ENCODE data around the gene NUP35.
"Not testable (repeated sequence)": the region's sequence is repeated elsewhere in the genome, so short reads cannot be mapped to it uniquely, and the experiment has no call there.

The NUP35 gene

DNA sequence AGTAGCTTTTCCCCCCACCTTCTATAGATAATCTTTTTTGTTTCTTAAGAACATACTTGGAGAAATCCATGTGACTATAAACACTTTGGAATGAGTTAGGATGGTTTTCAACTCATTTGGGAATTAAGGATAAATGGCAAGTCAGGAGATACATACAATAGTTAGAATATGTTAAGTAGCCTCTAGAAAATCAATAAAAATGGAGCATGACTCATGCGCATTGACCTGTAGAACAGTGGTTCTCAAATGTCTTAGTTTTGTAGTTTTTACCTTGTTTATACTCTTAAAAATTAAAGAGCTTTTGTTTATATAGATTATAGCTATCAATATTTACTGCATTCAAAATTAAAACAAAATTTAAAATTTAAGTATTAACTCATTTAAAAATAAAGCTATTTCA, 24.7 kb downstream of the NUP35 start:
- no peak for DNase-seq

DNA sequence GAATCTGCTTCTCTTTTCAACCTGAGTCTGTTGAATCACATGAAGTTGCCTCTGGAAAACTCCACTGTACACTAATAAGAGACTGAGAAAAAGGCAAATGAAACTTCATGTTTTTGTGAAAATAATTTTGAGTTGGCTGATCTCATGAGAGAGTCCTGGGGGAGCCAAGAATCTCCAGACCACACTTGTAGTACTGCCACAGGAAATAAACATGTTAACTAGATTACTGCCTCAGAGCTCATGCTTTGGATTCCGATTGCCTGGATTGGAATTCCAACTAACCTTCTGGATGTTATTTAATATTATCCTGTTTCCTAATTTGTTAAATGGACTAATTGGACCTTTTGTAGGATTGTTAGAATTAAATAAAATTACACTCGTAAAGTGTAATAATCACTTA, 25.2 kb downstream of the NUP35 start:
- no peak for DNase-seq

DNA sequence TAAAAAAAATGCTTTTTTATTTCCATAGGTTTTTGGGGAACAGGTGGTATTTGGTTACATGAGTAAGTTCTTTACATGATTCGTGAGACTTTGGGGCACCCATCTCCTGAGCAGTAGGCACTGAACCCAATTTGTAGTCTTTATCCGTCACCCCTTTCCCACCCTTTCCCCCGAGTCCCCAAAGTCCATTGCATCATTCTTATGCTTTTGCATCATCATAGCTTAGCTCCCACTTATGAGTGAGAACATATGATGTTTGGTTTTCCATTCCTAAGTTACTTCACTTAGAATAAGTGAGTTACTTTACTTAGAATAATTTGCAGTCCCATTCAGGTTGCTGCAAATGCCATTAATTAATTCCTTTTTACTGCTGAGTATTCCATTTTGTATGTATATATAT, 28.0 kb downstream of the NUP35 start:
- not testable (repeated sequence) for DNase-seq

- no peak for DNase-seq
Measured at GRCh38 chr2:183153967-183154366, 29.7 kb downstream of the NUP35 start.

- DNase-seq, result not testable (repeated sequence)
Measured at GRCh38 chr2:183154772-183155171, 30.5 kb downstream of the NUP35 start.

GRCh38 chr2:183157131-183157530, 32.9 kb downstream of the NUP35 start:
- DNase-seq, result no peak

GRCh38 chr2:183162362-183162761, 38.1 kb downstream of the NUP35 start:
- DNase-seq, result no peak

DNA sequence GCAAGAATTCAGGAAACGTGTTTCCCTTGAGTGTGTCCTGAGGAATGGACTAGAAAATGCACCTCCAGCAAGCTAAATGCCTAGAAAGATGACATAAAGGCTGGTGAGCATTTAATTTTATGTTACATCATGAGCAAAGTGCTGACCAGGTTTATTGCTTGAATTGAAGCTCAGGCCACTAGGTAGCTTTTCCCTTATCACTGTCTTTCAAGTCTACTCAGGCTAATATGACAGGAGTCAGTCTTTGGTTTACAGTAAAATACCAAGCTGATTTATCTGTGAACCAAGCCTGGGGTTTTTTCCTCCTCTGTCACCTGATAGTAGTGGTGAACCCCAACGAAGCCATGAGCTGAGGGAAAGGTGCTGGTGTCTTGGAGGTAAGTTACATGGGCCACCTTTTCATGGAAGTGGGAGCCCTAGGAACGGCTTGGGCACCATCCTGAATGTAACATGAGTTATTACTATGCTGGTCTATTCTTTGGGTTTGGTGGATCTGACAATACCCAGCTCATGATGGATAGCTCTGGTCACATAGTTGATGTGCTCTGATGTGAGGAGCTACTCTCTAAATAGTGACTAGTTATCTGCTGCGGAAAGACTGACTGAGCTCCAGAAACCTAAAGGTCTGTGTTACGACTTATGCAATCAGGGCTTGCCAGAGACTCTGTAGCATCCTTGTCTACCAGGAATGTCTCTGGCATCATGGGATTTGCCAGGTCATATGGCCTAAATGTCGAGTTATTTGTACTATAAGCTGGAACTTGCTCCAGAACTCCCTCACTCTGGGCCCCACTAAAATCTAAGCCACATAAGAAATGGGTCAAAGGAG, 39.8 kb downstream of the NUP35 start:
- no peak for DNase-seq

- no peak for DNase-seq
Measured at GRCh38 chr2:183164650-183165015, 40.4 kb downstream of the NUP35 start.

DNA sequence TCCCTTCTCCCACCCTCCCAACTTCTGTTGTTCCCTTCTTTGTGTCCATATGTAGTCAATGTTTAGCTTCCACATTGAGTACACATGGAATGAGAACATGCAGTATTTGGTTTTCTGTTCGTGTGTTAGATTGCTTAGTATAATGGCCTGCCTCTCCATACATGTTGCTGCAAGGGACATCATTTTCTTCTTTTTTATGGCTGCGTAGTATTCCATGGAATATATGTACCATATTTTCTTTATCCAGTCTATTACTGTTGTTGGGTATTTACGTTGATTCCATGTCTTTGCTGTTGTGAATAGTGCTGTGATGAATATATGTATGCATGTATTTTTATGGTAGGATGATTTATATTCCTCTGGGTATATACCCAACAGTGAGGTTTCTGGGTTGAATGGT, 42.0 kb downstream of the NUP35 start:
- DNase-seq, result no peak

DNA sequence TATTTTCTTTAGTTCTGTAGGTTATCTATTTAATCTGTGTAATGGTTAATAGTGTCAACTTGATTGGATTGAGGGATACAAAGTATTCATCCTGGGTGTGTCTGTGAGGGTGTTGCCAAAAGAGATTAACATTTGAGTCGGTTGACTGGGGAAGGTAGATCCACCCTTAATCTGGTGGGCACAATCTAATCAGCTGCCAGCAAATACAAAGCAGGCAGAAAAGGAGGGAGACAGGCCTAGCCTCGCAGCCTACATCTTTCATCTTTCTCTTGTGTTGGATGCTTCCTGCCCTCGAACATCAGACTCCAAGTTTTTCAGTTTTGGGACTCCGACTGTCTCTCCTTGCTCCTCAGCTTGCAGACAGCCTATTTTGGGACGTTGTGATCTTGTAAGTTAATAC, 42.7 kb downstream of the NUP35 start:
- DNase-seq, result not testable (repeated sequence)

DNA sequence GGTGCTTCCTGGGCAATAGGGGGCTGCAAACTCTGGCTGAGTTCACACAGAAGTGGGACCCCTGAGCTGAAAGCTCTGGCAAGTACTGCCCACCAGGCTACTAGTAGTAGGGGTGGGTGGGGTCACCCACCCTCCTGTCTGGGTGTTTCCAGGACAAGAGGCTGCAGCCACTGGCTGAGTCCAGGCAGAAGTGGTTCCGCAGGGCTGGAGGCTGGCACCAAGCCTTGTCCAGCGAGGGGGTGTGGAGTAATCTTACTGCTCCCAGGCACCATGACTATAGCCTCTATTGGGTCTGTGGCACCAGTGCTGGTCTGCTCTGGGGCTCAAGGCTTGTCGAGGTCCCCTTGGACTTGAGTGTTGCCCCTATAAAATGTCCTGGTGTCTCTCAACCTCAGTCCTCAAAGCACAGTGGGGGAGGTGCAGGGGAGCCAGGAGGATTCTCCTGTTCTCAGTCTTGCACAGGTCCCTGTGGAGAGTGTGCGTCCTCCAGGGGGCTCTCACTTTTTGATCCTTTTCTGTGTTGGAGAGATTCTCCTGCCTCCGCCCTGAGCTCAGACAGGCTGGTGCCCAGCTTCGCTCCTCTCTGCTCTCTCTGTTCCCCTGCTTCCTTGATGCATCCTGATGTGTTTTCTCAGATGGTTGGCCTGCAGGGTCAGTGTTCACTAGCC, 48.1 kb downstream of the NUP35 start:
- DNase-seq, result no peak

DNA sequence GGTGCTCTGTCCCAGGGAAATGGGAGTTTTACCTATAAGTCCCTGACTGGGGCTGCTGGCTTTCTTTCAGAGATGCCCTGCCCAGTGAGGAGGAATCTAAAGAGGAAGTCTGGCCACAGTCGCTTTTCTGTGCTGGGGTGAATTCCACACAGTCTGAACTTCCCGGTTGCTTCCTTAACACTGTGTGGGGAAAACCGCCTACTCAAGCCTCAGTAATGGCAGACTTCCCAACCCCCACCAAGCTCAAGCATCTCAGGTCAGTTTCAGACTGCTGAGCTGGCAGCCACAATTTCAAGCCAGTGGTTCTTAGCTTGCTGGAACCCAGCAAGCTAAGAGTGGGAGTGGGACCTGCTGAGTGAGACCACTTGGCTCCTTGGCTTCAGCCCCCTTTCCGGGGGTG, 54.9 kb downstream of the NUP35 start:
- no peak for DNase-seq

- no peak for DNase-seq
Measured at GRCh38 chr2:183185534-183185933, 61.3 kb downstream of the NUP35 start.

DNA sequence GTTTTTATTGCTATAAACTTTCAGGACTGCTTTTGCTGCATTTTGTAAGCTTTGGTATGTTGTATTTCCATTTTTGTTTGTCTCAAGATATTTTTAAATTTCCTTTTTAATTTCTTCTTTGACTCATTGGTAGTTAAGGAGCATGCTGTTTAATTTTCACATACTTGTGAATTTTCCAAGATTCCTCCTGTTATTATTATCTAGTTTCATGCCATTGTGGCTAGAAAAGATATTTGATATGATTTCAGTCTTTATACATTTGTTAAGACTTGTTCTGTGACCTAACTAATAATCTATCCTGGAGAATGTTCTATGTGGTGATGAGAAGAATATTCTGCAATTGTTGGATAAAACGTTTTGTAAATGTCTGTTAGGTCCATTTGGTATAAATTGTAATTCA, 62.1 kb downstream of the NUP35 start:
- no peak for DNase-seq

- no peak for DNase-seq
Measured at GRCh38 chr2:183186766-183187165, 62.5 kb downstream of the NUP35 start.

GRCh38 chr2:183192343-183192742, 68.1 kb downstream of the NUP35 start:
- DNase-seq, result no peak

DNA sequence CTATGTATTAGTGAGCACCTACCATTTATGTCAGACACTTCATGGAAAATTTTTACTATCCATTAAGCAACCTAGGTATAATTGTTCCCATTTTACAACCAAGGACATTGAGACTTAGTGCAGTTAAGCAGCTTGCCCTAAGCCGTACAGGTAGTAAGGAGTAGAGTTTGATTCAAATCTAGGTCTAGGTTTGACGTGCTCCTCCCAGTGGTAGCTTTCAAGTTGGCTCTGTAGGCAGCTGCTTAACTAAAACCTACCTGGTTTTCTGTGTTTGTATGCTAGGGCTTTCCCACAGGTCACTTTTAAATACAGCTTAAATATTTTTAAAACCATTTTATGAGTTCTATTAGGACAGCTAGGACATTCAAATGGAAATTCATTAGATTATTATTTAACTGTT, 69.7 kb downstream of the NUP35 start:
- DNase-seq, result no peak

DNA sequence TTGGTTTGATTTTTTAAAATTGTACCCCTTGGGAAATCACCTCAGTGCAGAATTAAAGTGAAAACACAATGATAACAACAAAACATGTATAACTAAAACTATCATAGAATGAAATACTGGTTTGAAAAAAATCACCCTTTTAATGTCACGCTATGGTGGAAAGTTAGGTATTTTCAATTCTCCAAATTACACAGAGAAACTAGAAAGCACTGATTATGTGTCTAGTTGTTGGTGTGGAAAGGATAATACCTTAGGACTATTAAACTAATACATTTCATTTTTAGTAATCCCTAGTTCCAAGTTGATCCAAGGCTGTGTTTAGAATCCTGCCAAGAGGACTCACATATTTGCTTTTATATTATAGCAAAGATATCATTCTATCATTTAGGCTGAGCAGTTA, 71.2 kb downstream of the NUP35 start:
- no peak for DNase-seq

DNA sequence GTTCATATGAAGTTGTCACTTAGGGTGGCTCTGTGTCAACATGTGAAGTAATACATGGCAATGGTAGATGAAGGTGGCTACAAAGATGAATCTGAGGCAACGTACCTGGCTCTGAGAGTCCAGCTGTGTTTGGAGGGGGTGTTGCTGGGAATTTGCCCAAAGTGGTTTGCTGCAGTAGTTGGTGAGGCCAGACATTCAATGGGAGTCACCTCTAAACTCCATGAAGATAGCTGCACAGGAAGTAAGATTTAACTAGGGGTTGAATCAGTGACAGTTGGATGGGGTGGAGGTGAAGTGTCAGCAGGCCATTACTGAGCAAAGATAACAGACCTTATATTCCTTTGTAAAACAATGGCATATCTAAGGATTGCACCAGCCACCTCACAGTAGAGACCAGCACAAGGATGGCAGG, 71.8 kb downstream of the NUP35 start:
- DNase-seq, result no peak

GRCh38 chr2:183204397-183204796, 80.2 kb downstream of the NUP35 start:
- DNase-seq, result no peak

DNA sequence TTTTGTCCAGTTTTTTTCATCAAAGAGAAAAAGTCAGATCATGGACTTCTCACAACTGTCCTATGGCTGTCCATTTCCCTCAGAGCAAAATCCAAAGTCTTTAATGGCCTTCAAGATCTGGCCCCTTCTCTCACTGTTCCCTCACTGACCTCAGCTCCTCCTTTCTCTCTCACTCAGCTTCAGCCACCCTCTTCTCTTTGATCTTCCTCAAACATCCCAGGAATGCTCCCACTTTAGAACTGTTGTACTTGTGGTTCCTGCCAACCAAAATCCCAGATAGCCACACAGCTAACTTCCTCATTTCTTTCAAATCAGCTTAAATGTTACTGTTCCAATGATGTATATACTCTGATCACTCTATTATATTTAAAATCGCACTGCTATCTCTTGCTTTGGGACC, 82.9 kb downstream of the NUP35 start:
- DNase-seq, result no peak

GRCh38 chr2:183209395-183210028, 85.3 kb downstream of the NUP35 start:
- DNase-seq, result no peak

All from NCI-H1436 (cell line).